Stomach (tissue), 9 donors: ENCODE data around the gene DNAJC16. TPM values are rescaled to one million over a fixed set of nuclear protein-coding genes. Genes with fewer than 3 reads are reported as not detected.

ENCODE experiments used
- DNase-seq, 2 donors: peaks; one replicate each; pipeline versions ENCODE4 v3.0.0 to v3.0.0-alpha.2; 2013 to 2019
- H3K27ac ChIP-seq, 5 donors: fragments of 200-600 bp in 4 of 5; sonication (generic) in 4 of 5; one replicate each; pipeline ENCODE4 v1.5.1; 2013 to 2019; ENCODE audit warnings: mild to moderate bottlenecking in 1 of 5, moderate library complexity in 1 of 5
- H3K27me3 ChIP-seq, 3 donors: fragments of 200-600 bp; sonication (generic); one replicate each; pipeline ENCODE4 v1.5.1; 2017 to 2019; ENCODE audit warnings: mixed run types in 1 of 3
- H3K36me3 ChIP-seq, 4 donors: fragments of 200-600 bp; sonication (generic); 1 replicate in 3 of 4; 2 replicates in 1 of 4; pipeline ENCODE4 v1.5.1; 2016 to 2019
- H3K4me1 ChIP-seq, 4 donors: fragments of 200-600 bp; sonication (generic); one replicate each; pipeline ENCODE4 v1.5.1; 2016 to 2019
- H3K4me3 ChIP-seq, 4 donors: fragments of 200-600 bp; sonication (generic) in 3 of 4; one replicate each; pipeline ENCODE4 v1.5.1; 2016 to 2019; ENCODE audit warnings: mild to moderate bottlenecking in 1 of 4
- H3K9me3 ChIP-seq, 4 donors: fragments of 200-600 bp; sonication (generic); one replicate each; pipeline ENCODE4 v1.5.1; 2016 to 2019
- CTCF ChIP-seq, 7 experiments: fragments of 450-650 bp in 4 of 7; fragments of 200-600 bp in 3 of 7; sonication (generic) in 3 of 7; IDR thresholded peaks; one replicate each; pipeline ENCODE4 v1.5.1; 2016 to 2019; ENCODE audit warnings: antibody characterized with exemption in 7 of 7, control low read depth in 2 of 7, mild to moderate bottlenecking in 1 of 7
- EP300 ChIP-seq: sonication (generic); formaldehyde crosslinking; IDR thresholded peaks from one replicate; pipeline ENCODE4 v1.6.1; 2017; ENCODE audit warnings: antibody characterized with exemption
- POLR2A ChIP-seq, 4 donors: fragments of 450-650 bp; IDR thresholded peaks; one replicate each; pipeline ENCODE4 v1.6.1; 2016; ENCODE audit warnings: antibody characterized with exemption in 4 of 4, control low read depth in 2 of 4, mild to moderate bottlenecking in 1 of 4, moderate library complexity in 1 of 4
- POLR2AphosphoS5 ChIP-seq, 3 donors: sonication (generic); formaldehyde crosslinking; IDR thresholded peaks; one replicate each; pipeline ENCODE4 v1.6.1; 2016; ENCODE audit warnings: antibody characterized with exemption in 3 of 3
- WGBS, 5 donors: extraction: QIAGEN DNeasy Blood & Tissue Kit in 3 of 5; methylation state at CpG; one replicate each; pipeline versions ENCODE4 v1.1.5 to v1.1.7; 2013 to 2018; 5-methylcytosine and 5-hydroxymethylcytosine counted together
- intact Hi-C: fragments of 100-400 bp; cut with DNase I; formaldehyde crosslinking; loops from one replicate; pipeline ENCODE4 v1.15.1; 2023; ENCODE audit warnings: low total_unique reads
- polyA plus RNA-seq, 3 donors: library from polyadenylated mRNA; stranded (reverse); fragments of 200-250 nt; gene quantifications; one replicate each; pipeline ENCODE4 v1.2.3, GENCODE V29; 2013
- total RNA-seq, 5 donors: library from RNA; depleted of rRNA; stranded (reverse); fragments of >200 nt; gene quantifications; one replicate each; pipeline versions ENCODE4 v1.1.0 to v1.2.3, GENCODE V29; 2014 to 2016
- donor health status: healthy with polysubstance abuse.
- donor health status: Bipolar disorder and iron deficiency.
- donor health status: healthy.

DNAJC16 gene
- total and polyA plus RNA-seq, 8 donors = 1.8 to 26.4 (median 8.9) TPM

GRCh38 chr1:15570861-15571260 lies 44.2 kb downstream of the DNAJC16 start:
- Histone ChIP-seq H3K4me3 (no peak overlapping the region), H3K36me3 (peaks cover 28 to 73% (median 66%) of the 10 kb centered on the region in 4 donors), H3K27me3 (no peaks in the 10 kb centered on the region), H3K27ac (no peak overlapping the region), H3K9me3 (no peaks in the 10 kb centered on the region), H3K4me1 (no peaks in the 10 kb centered on the region)
- DNase-seq = no peak
- intact Hi-C loops = no loop called here
- TF ChIP-seq POLR2A (IDR thresholded peaks at IDR 0.05) (no peak), POLR2AphosphoS5 (IDR thresholded peaks at IDR 0.05) (no peak), EP300 (no peak), CTCF (IDR thresholded peaks at IDR 0.05) (no peak)
- WGBS, 5 donors = 82 to 97% (median 95%) methylated on average over 1 of the region's 1 CpG

GRCh38 chr1:15571266-15571665 lies 44.6 kb downstream of the DNAJC16 start:
- Histone ChIP-seq H3K27me3 (no peaks in the 10 kb centered on the region), H3K36me3 (peaks cover 23 to 69% (median 61%) of the 10 kb centered on the region in 4 donors)
- intact Hi-C loops = no loop called here

GRCh38 chr1:15573477-15573876 lies 46.8 kb downstream of the DNAJC16 start:
- no peak overlapping the region for H3K4me3 ChIP-seq
- no peak overlapping the region for H3K27ac ChIP-seq
- TF ChIP-seq POLR2AphosphoS5 (IDR thresholded peaks at IDR 0.05) (no peak), EP300 (no peak), CTCF (IDR thresholded peaks at IDR 0.05) (no peak), POLR2A (IDR thresholded peaks at IDR 0.05) (no peak)

More at GRCh38 chr1:15571266-15571665, 44.6 kb downstream of the DNAJC16 start:
- H3K4me3 ChIP-seq = no peak overlapping the region
- H3K27ac ChIP-seq = no peak overlapping the region
- no peaks in the 10 kb centered on the region for H3K9me3 ChIP-seq
- DNase-seq = no peak
- H3K4me1 ChIP-seq = no peaks in the 10 kb centered on the region
- TF ChIP-seq EP300 = no peak
- no peak for TF ChIP-seq POLR2AphosphoS5 (IDR thresholded peaks at IDR 0.05)
- no peak for TF ChIP-seq CTCF (IDR thresholded peaks at IDR 0.05)
- TF ChIP-seq POLR2A (IDR thresholded peaks at IDR 0.05) = no peak

GRCh38 chr1:15574741-15575140 lies 48.1 kb downstream of the DNAJC16 start:
- Histone ChIP-seq H3K4me1 (peaks cover 0 to 11% (median 5%) of the 10 kb centered on the region in 4 donors), H3K27me3 (no peaks in the 10 kb centered on the region), H3K9me3 (no peaks in the 10 kb centered on the region), H3K36me3 (peaks cover 0 to 34% (median 27%) of the 10 kb centered on the region in 4 donors), H3K4me3 (no peak overlapping the region), H3K27ac (no peak overlapping the region)
- no peak for TF ChIP-seq EP300
- no peak for TF ChIP-seq POLR2AphosphoS5 (IDR thresholded peaks at IDR 0.05)
- no peak for TF ChIP-seq CTCF (IDR thresholded peaks at IDR 0.05)
- TF ChIP-seq POLR2A (IDR thresholded peaks at IDR 0.05) = no peak
- 65 to 74% (median 66%) methylated on average over 6 of the region's 6 CpGs for WGBS, 5 donors
- intact Hi-C loops = no loop called here
- no peak for DNase-seq

More at GRCh38 chr1:15573477-15573876, 46.8 kb downstream of the DNAJC16 start:
- Histone ChIP-seq H3K4me1 (no peaks in the 10 kb centered on the region), H3K9me3 (no peaks in the 10 kb centered on the region), H3K36me3 (peaks cover 3 to 46% (median 39%) of the 10 kb centered on the region in 4 donors), H3K27me3 (no peaks in the 10 kb centered on the region)
- 82 to 90% (median 84%) methylated on average over 9 of the region's 9 CpGs for WGBS, 5 donors
- intact Hi-C loops = no loop called here
- no peak for DNase-seq
